SU-DHL-6 (cell line): ENCODE results near the gene PHACTR1.

Experiments
- CTCF ChIP-seq: fragments of 200-600 bp; sonication (generic); IDR thresholded peaks from one replicate; pipeline ENCODE4 v1.5.1; 2017; ENCODE audit warnings: antibody characterized with exemption, mild to moderate bottlenecking, low read length, moderate library complexity; ENCODE audit not compliant: insufficient read depth, poor library complexity, severe bottlenecking
- EZH2phosphoT487 ChIP-seq: fragments of 200-600 bp; sonication (generic), shearing (Covaris generic); conservative IDR thresholded peaks from 2 replicates; pipeline ENCODE4 v1.6.1; 2018; ENCODE audit warnings: mild to moderate bottlenecking, antibody characterized with exemption, low read length, moderate library complexity, mixed read lengths

DNA sequence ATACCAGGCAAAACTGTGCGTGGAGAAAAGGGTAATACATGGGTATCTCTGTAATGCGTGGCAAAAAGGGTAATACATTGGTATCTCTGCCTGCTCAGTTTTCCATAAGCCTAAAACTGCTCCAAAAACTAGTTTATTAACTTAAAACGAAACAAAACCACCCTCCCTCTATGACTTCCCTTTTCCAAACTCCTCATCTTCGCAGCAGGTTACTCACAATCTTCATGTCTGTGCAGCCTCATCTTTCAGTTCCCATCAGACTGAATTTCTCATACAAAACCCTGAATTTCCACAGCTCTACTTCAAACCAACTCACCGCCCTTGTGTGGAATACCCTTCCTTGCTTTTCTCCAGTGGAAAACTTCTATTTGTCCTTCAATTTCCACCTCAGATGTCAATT, 199.4 kb downstream of the PHACTR1 start:
- TF ChIP-seq CTCF (no peak), EZH2phosphoT487 (no peak)
